K562 (cell line): ENCODE results near the gene SMYD2. TPM values are rescaled to one million over a fixed set of nuclear protein-coding genes. Genes with fewer than 3 reads are reported as not detected.

ENCODE experiments used
- ARHGAP35 ChIP-seq: fragments of 450-650 bp; IDR thresholded peaks from 2 replicates; pipeline ENCODE4 v1.6.1; 2018; ENCODE audit not compliant: partially characterized antibody
- C11orf30 ChIP-seq: fragments of 450-650 bp; IDR thresholded peaks from 2 replicates; pipeline ENCODE4 v1.6.1; 2016; ENCODE audit warnings: low read depth, mild to moderate bottlenecking
- ESRRA ChIP-seq: fragments of 450-650 bp; IDR thresholded peaks from 2 replicates; pipeline ENCODE4 v1.6.1; 2014; ENCODE audit warnings: low read depth, mild to moderate bottlenecking, moderate library complexity, borderline replicate concordance
- HNRNPL ChIP-seq: fragments of 200-400 bp; formaldehyde crosslinking; IDR thresholded peaks from 2 replicates; pipeline ENCODE4 v1.6.1; 2017; ENCODE audit warnings: low read depth, mild to moderate bottlenecking, low read length
- HNRNPUL1 ChIP-seq: fragments of 200-400 bp; formaldehyde crosslinking; IDR thresholded peaks from 2 replicates; pipeline ENCODE4 v1.6.1; 2017; ENCODE audit warnings: low read length
- IFI16 ChIP-seq: fragments of 250-450 bp; sonication (Bioruptor Pico); IDR thresholded peaks from 2 replicates; pipeline ENCODE4 v2.1.2; 2022; ENCODE audit warnings: mild to moderate bottlenecking, inconsistent platforms
- MYC ChIP-seq, 2 experiments: fragments of 250-450 bp in 1 of 2; sonication (Bioruptor Pico) in 1 of 2; IDR thresholded peaks; 2 replicates each; pipeline versions ENCODE4 v1.5.1 to v1.6.1; 2012 to 2021; ENCODE audit warnings: low read depth in 2 of 2, borderline replicate concordance in 1 of 2, improper control_type of control experiment in 1 of 2, low read length in 1 of 2, mild to moderate bottlenecking in 1 of 2, moderate library complexity in 1 of 2
- MYNN ChIP-seq, 2 experiments: sonication (generic); formaldehyde crosslinking in 1 of 2; IDR thresholded peaks; 2 replicates each; pipeline versions ENCODE4 v1.5.0 to v1.6.1; 2016 to 2020; ENCODE audit warnings: antibody characterized with exemption in 1 of 2, missing genetic modification reagents in 1 of 2
- ZNF668 ChIP-seq: fragments of 250-450 bp; sonication (Bioruptor Pico); IDR thresholded peaks from 2 replicates; pipeline ENCODE4 v1.8.0; 2022; ENCODE audit warnings: mild to moderate bottlenecking, inconsistent platforms
- polyA plus RNA-seq, 8 experiments: library from polyadenylated mRNA; depleted of rRNA in 4 of 8; stranded (reverse) in 5 of 8; unstranded in 3 of 8; fragments of >200 nt; fragmentation: Nextera tagmentation in 2 of 8; fragmentation: Illumina TruSeq in 1 of 8; extraction: Ambion mirVana in 2 of 8; extraction: Trizol in 1 of 8; gene quantifications; 2 replicates each; pipeline versions ENCODE4 v1.2.1 to v1.2.3, GENCODE V29; 2011 to 2014; ENCODE audit warnings: inconsistent platforms in 1 of 8, missing spikeins in 1 of 8
- total RNA-seq, 7 experiments: library from RNA; depleted of rRNA in 6 of 7; stranded (reverse); fragments of >200 nt in 6 of 7; fragmentation: Illumina TruSeq in 2 of 7; extraction: Trizol in 2 of 7; gene quantifications; 2 replicates each; pipeline versions ENCODE4 v1.2.1 to v1.2.3, GENCODE V29; 2011 to 2021; ENCODE audit warnings: low replicate concordance in 1 of 7
- TF ChIP-seq, protein P1 (sequence below): fragments of 450-650 bp; IDR thresholded peaks from 2 replicates; pipeline ENCODE4 v1.6.1; 2016; ENCODE audit warnings: mild to moderate bottlenecking, moderate library complexity
- TF ChIP-seq, protein P2 (sequence below), 3 experiments: fragments of 200-800 bp in 1 of 3; fragments of 250-450 bp in 1 of 3; fragments of 450-650 bp in 1 of 3; sonication (Bioruptor Pico) in 1 of 3; sonication (Bioruptor generic) in 1 of 3; formaldehyde crosslinking in 1 of 3; IDR thresholded peaks; 2 replicates each; pipeline versions ENCODE4 v1.6.1 to v1.8.0; 2016 to 2022; ENCODE audit warnings: mild to moderate bottlenecking in 2 of 3, missing genetic modification characterization in 2 of 3, missing compliant biosample characterization in 1 of 3, moderate library complexity in 1 of 3

Gene SMYD2
- total and polyA plus RNA-seq, 9 of the 15 experiments (the other 6 are each of a cell fraction or from before 2014, with no cell fraction given) = 13.8 to 81.3 (median 39.9) TPM

DNA sequence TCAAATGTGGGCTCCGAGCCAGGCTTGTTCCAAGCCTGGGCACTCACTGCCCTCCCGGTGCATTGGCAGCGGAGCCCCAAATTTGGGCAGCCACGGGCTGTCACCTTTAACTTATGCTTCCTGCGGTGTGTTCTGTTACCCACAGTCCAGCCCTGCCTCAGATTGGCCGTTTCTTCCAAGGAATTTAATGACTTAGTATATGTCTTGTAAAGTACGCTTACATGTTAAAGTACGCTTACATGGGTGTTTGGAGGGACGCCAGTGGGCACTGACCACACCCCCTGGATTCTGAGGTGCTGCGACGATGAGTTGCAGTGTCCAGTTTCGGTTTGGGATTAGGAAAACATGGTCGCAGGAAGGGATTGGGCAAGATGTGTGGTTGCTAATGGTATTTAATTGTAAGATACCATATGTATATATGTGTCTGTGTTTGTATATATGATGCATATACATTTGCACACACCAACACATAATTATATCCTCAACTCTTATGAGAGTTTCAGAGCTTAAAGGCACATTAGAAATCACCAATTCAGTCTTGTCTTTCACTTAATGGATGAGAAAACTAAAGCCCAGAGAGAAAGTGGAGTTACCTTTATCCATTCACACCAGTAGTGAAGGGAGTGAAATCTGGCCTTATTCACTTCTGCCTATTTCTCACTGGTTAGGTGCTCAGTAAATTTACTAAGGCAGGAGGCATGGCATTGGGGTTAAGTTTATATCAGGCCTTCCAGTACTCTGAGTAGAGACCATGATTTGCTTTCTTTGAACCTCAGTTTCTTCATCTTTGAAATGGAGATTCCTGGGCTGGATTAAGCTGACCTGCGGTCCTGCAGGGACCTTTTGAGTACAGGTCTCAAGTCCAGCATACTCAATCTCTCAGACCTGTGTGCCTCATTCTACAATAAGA, 1.0 kb downstream of the SMYD2 start (continued):
- TF ChIP-seq, protein P1, sequence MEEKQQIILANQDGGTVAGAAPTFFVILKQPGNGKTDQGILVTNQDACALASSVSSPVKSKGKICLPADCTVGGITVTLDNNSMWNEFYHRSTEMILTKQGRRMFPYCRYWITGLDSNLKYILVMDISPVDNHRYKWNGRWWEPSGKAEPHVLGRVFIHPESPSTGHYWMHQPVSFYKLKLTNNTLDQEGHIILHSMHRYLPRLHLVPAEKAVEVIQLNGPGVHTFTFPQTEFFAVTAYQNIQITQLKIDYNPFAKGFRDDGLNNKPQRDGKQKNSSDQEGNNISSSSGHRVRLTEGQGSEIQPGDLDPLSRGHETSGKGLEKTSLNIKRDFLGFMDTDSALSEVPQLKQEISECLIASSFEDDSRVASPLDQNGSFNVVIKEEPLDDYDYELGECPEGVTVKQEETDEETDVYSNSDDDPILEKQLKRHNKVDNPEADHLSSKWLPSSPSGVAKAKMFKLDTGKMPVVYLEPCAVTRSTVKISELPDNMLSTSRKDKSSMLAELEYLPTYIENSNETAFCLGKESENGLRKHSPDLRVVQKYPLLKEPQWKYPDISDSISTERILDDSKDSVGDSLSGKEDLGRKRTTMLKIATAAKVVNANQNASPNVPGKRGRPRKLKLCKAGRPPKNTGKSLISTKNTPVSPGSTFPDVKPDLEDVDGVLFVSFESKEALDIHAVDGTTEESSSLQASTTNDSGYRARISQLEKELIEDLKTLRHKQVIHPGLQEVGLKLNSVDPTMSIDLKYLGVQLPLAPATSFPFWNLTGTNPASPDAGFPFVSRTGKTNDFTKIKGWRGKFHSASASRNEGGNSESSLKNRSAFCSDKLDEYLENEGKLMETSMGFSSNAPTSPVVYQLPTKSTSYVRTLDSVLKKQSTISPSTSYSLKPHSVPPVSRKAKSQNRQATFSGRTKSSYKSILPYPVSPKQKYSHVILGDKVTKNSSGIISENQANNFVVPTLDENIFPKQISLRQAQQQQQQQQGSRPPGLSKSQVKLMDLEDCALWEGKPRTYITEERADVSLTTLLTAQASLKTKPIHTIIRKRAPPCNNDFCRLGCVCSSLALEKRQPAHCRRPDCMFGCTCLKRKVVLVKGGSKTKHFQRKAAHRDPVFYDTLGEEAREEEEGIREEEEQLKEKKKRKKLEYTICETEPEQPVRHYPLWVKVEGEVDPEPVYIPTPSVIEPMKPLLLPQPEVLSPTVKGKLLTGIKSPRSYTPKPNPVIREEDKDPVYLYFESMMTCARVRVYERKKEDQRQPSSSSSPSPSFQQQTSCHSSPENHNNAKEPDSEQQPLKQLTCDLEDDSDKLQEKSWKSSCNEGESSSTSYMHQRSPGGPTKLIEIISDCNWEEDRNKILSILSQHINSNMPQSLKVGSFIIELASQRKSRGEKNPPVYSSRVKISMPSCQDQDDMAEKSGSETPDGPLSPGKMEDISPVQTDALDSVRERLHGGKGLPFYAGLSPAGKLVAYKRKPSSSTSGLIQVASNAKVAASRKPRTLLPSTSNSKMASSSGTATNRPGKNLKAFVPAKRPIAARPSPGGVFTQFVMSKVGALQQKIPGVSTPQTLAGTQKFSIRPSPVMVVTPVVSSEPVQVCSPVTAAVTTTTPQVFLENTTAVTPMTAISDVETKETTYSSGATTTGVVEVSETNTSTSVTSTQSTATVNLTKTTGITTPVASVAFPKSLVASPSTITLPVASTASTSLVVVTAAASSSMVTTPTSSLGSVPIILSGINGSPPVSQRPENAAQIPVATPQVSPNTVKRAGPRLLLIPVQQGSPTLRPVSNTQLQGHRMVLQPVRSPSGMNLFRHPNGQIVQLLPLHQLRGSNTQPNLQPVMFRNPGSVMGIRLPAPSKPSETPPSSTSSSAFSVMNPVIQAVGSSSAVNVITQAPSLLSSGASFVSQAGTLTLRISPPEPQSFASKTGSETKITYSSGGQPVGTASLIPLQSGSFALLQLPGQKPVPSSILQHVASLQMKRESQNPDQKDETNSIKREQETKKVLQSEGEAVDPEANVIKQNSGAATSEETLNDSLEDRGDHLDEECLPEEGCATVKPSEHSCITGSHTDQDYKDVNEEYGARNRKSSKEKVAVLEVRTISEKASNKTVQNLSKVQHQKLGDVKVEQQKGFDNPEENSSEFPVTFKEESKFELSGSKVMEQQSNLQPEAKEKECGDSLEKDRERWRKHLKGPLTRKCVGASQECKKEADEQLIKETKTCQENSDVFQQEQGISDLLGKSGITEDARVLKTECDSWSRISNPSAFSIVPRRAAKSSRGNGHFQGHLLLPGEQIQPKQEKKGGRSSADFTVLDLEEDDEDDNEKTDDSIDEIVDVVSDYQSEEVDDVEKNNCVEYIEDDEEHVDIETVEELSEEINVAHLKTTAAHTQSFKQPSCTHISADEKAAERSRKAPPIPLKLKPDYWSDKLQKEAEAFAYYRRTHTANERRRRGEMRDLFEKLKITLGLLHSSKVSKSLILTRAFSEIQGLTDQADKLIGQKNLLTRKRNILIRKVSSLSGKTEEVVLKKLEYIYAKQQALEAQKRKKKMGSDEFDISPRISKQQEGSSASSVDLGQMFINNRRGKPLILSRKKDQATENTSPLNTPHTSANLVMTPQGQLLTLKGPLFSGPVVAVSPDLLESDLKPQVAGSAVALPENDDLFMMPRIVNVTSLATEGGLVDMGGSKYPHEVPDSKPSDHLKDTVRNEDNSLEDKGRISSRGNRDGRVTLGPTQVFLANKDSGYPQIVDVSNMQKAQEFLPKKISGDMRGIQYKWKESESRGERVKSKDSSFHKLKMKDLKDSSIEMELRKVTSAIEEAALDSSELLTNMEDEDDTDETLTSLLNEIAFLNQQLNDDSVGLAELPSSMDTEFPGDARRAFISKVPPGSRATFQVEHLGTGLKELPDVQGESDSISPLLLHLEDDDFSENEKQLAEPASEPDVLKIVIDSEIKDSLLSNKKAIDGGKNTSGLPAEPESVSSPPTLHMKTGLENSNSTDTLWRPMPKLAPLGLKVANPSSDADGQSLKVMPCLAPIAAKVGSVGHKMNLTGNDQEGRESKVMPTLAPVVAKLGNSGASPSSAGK = no peak
- TF ChIP-seq, protein P2, sequence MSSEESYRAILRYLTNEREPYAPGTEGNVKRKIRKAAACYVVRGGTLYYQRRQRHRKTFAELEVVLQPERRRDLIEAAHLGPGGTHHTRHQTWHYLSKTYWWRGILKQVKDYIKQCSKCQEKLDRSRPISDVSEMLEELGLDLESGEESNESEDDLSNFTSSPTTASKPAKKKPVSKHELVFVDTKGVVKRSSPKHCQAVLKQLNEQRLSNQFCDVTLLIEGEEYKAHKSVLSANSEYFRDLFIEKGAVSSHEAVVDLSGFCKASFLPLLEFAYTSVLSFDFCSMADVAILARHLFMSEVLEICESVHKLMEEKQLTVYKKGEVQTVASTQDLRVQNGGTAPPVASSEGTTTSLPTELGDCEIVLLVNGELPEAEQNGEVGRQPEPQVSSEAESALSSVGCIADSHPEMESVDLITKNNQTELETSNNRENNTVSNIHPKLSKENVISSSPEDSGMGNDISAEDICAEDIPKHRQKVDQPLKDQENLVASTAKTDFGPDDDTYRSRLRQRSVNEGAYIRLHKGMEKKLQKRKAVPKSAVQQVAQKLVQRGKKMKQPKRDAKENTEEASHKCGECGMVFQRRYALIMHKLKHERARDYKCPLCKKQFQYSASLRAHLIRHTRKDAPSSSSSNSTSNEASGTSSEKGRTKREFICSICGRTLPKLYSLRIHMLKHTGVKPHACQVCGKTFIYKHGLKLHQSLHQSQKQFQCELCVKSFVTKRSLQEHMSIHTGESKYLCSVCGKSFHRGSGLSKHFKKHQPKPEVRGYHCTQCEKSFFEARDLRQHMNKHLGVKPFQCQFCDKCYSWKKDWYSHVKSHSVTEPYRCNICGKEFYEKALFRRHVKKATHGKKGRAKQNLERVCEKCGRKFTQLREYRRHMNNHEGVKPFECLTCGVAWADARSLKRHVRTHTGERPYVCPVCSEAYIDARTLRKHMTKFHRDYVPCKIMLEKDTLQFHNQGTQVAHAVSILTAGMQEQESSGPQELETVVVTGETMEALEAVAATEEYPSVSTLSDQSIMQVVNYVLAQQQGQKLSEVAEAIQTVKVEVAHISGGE (CRISPR knock-in tag; IDR thresholded peaks at IDR 0.05) = no peak
- TF ChIP-seq ARHGAP35 (no peak), IFI16 (CRISPR knock-in tag) (no peak), ESRRA (no peak), MYNN (IDR thresholded peaks at IDR 0.05) (no peak), MYNN (CRISPR knock-in tag; IDR thresholded peaks at IDR 0.05) (no peak), MYC (IDR thresholded peaks at IDR 0.05; ENCODE audit: low read depth, low read length) (no peak), MYC (CRISPR knock-in tag; IDR thresholded peaks at IDR 0.05; ENCODE audit: borderline replicate concordance, low read depth) (peak; percentile 77; the same call in 1 of the 2 replicates), C11orf30 (no peak), HNRNPL (no peak), ZNF668 (CRISPR knock-in tag) (no peak), HNRNPUL1 (no peak)
